GM19395 (cell line): ENCODE measurements around the gene SEC11C.

ENCODE experiments used
- ATAC-seq: cut with Tn5 transposase; IDR thresholded peaks from one replicate; pipeline ENCODE4 v1.9.1; 2021; ENCODE audit warnings: mild to moderate bottlenecking, moderate library complexity; ENCODE audit not compliant: unreplicated experiment

Gene SEC11C

GRCh38 chr18:59143441-59143840 lies 3.8 kb downstream of the SEC11C start:
- peak; percentile 24 for ATAC-seq

GRCh38 chr18:59144483-59144882 lies 4.8 kb downstream of the SEC11C start:
- no peak for ATAC-seq

GRCh38 chr18:59145055-59145454 lies 5.4 kb downstream of the SEC11C start:
- no peak for ATAC-seq

- ATAC-seq, result no peak
Observed at GRCh38 chr18:59148192-59148591, 8.5 kb downstream of the SEC11C start.

GRCh38 chr18:59149007-59149406 lies 9.3 kb downstream of the SEC11C start:
- ATAC-seq, result no peak

- no peak for ATAC-seq
Observed at GRCh38 chr18:59149416-59149815, 9.7 kb downstream of the SEC11C start.

GRCh38 chr18:59150236-59150635 lies 10.6 kb downstream of the SEC11C start:
- ATAC-seq, result no peak

GRCh38 chr18:59155153-59155552 lies 15.5 kb downstream of the SEC11C start:
- no peak for ATAC-seq

- no peak for ATAC-seq
Observed at GRCh38 chr18:59156316-59156715, 16.6 kb downstream of the SEC11C start.

- ATAC-seq, result no peak
Observed at GRCh38 chr18:59159265-59159664, 19.6 kb downstream of the SEC11C start.

GRCh38 chr18:59159986-59160385 lies 20.3 kb downstream of the SEC11C start:
- ATAC-seq, result no peak

- ATAC-seq, result no peak
Observed at GRCh38 chr18:59172664-59173249, 33.1 kb downstream of the SEC11C start.

GRCh38 chr18:59177485-59177884 lies 37.8 kb downstream of the SEC11C start:
- no peak for ATAC-seq

- no peak for ATAC-seq
Observed at GRCh38 chr18:59180150-59180845, 40.6 kb downstream of the SEC11C start.

GRCh38 chr18:59182673-59183072 lies 43.0 kb downstream of the SEC11C start:
- ATAC-seq, result no peak

- ATAC-seq, result no peak
Observed at GRCh38 chr18:59189008-59189407, 49.3 kb downstream of the SEC11C start.

GRCh38 chr18:59189746-59190145 lies 50.1 kb downstream of the SEC11C start:
- ATAC-seq, result no peak

GRCh38 chr18:59196161-59196725 lies 56.6 kb downstream of the SEC11C start:
- no peak for ATAC-seq

- no peak for ATAC-seq
Observed at GRCh38 chr18:59197636-59198035, 58.0 kb downstream of the SEC11C start.

- no peak for ATAC-seq
Observed at GRCh38 chr18:59198215-59198614, 58.5 kb downstream of the SEC11C start.

- ATAC-seq, result no peak
Observed at GRCh38 chr18:59200787-59201186, 61.1 kb downstream of the SEC11C start.

GRCh38 chr18:59202258-59202820 lies 62.7 kb downstream of the SEC11C start:
- ATAC-seq, result no peak
